ENCODE results near the gene SCN3B.

DNA sequence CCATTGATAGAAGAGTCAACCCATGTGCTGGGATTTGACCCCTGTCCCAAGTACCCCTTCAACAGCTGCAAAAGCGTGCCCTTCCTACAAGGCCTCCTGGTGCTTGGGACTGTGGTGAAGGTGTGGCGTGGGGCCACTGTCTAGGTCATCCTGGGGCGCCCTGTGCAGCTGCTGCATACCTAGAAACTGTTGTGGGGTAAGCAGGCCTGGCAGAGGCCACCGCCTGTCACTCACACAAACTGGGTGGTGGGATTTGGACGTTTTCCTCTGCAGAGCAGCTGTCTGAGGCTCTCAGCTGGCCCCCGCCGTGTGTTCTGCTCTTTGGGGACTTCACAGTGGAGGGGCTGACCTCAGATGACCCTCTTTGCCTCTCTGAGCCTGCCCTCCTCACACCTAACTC lies 69.7 kb downstream of the SCN3B start:
- TF ChIP-seq, protein P1, sequence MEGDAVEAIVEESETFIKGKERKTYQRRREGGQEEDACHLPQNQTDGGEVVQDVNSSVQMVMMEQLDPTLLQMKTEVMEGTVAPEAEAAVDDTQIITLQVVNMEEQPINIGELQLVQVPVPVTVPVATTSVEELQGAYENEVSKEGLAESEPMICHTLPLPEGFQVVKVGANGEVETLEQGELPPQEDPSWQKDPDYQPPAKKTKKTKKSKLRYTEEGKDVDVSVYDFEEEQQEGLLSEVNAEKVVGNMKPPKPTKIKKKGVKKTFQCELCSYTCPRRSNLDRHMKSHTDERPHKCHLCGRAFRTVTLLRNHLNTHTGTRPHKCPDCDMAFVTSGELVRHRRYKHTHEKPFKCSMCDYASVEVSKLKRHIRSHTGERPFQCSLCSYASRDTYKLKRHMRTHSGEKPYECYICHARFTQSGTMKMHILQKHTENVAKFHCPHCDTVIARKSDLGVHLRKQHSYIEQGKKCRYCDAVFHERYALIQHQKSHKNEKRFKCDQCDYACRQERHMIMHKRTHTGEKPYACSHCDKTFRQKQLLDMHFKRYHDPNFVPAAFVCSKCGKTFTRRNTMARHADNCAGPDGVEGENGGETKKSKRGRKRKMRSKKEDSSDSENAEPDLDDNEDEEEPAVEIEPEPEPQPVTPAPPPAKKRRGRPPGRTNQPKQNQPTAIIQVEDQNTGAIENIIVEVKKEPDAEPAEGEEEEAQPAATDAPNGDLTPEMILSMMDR (IDR thresholded peaks at IDR 0.05; ENCODE audit: poor library complexity), result no peak
- no peak for TF ChIP-seq EZH2 (IDR thresholded peaks at IDR 0.05; ENCODE audit: borderline replicate concordance)
- TF ChIP-seq EZH2phosphoT487 (IDR thresholded peaks at IDR 0.05; ENCODE audit: low read depth, severe bottlenecking, unreplicated experiment), result no peak
